ENCODE data around the gene PLXNA4. TPM values are rescaled to one million over a fixed set of nuclear protein-coding genes. Genes with fewer than 3 reads are reported as not detected.

PLXNA4 gene
- total RNA-seq, 1 donor: 2.6 TPM

DNA sequence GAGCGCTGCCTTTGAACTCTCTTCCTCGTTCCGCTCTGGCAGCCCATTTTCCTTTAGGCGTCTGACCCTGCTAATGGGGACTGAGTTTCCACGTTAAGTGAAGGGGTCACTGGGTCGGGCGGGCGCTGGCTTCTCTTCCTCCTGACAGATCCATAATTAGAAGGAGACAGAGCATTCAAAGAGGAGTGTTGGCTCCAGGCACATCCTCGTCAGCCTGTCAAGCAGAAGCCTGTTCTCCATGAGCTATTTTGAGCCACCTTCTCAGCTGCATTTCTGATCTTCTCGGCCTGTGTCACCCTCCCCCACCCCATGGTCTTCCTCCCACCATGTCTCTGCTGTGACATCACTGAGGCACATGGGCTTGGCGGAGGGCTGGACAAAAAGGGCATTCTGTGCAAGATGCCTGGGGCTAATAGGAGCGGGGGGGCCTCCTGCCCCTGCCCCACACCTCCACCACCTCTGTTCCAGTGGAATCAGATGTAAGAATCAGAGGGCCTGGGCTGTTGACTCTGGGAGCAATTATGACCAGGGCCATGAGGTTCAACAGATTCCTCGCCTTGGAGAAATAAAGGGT, 248.1 kb downstream of the PLXNA4 start:
- Histone ChIP-seq H3K27me3 (ENCODE audit: insufficient read depth, low read length) (no peaks in the 10 kb centered on the region), H3K9me3 (ENCODE audit: low read depth, low read length) (no peaks in the 10 kb centered on the region), H3K4me3 (ENCODE audit: low read length) (no peak overlapping the region), H3K4me1 (ENCODE audit: insufficient read depth, low read length) (no peaks in the 10 kb centered on the region)

DNA sequence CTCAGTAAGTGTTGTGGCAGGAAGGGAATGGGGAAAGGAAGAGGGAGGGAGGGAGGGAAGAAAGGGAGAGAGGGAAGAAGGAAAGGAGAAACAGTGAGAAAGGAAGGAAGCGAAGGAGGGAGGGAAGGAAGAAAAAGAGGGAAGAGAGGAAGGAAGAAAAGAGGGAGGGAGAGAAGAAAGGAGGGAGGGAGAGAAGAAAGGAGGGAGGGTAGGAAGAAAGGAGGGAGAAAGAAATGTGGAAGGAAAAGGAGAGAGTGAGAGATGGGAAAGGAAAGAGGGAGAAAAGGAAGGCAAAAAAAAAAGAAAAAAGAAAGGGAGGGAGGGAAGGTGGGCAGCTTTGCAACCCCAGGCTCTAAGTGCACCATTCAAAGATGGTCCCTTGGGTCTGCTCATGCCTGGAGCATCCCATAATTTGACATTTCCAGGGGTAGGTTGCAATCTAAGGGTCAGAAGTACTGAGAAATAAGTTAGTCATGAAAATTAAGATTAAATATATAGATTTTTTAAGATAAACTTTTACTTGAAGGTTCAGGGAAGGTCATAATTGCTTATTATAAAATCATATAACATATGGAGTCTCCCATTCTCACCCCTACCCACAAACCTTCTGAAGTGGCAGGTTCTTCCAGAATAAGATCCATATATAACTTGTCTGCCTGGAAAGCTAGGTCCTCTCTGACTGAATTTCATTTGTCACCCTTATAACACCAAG, 249.2 kb downstream of the PLXNA4 start:
- Histone ChIP-seq H3K27me3 (ENCODE audit: insufficient read depth, low read length) (no peaks in the 10 kb centered on the region), H3K4me3 (ENCODE audit: low read length) (no peak overlapping the region), H3K4me1 (ENCODE audit: insufficient read depth, low read length) (no peaks in the 10 kb centered on the region), H3K9me3 (ENCODE audit: low read depth, low read length) (no peaks in the 10 kb centered on the region)

DNA sequence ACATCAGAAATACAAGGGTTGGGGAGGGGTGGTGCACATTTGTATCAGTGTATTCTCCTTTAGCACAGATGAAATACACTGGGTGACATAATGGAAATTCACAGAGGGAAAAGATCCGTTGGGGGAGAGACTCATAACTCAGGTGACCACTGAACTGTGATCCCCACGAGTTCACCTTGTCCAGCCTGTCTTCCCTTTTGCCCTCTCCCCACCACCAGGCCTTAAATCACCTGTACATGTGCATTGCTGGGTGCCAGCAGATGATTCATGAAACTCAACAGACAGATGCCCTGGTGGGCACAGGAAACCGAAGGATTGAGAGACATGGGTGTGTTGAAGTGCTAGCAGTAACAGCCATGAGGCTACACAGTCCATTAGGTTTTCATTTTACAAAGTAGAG, 253.3 kb downstream of the PLXNA4 start:
- Histone ChIP-seq H3K9me3 (ENCODE audit: low read depth, low read length) (no peaks in the 10 kb centered on the region), H3K4me3 (ENCODE audit: low read length) (no peak overlapping the region), H3K27me3 (ENCODE audit: insufficient read depth, low read length) (peaks cover 7% of the 10 kb centered on the region), H3K4me1 (ENCODE audit: insufficient read depth, low read length) (peaks cover 8% of the 10 kb centered on the region)

DNA sequence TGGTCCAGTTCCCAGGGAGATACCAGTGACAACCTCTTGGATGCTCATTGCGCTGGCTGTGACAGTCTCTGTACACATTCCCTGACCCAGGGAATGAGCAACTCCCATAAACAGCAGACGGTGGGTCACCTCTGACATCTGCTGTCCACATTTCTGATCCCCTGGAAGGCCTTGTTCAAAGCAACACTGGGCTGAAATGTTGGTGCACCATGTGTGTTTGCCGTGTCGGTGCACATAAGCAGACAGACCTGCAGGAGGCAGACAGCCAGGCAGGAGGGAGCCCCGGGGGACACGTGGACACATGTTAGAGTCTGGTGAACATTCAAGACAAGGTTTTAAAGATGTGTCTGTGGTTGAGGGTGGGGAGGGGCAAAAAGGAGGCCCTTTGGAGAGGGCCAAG, 254.9 kb downstream of the PLXNA4 start:
- peaks cover 8% of the 10 kb centered on the region for H3K4me1 ChIP-seq (ENCODE audit: insufficient read depth, low read length)
- H3K4me3 ChIP-seq (ENCODE audit: low read length): no peak overlapping the region
- no peaks in the 10 kb centered on the region for H3K9me3 ChIP-seq (ENCODE audit: low read depth, low read length)
- H3K27me3 ChIP-seq (ENCODE audit: insufficient read depth, low read length): peaks cover 7% of the 10 kb centered on the region

DNA sequence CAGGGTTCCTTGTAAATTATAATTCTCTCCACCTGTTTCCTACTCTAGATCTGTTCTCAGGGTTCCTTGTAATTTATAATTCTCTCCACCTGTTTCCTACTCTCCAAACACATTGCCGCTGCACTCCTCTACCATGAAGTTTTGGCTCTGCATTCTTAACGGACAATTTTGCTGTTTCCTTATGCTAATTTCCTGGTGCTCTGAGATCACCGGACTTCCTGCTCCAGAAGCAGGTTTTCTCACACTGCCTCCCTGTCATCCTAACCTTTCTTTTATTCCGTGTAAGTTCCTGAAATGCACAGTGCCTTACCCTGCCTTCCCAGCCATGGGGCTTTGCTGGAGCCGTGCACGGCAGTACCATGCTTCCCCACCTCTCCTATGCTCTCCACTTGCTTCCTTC, 256.8 kb downstream of the PLXNA4 start:
- no peak overlapping the region for H3K4me3 ChIP-seq (ENCODE audit: low read length)
- H3K9me3 ChIP-seq (ENCODE audit: low read depth, low read length): no peaks in the 10 kb centered on the region
- H3K27me3 ChIP-seq (ENCODE audit: insufficient read depth, low read length): peaks cover 7% of the 10 kb centered on the region
- peaks cover 8% of the 10 kb centered on the region for H3K4me1 ChIP-seq (ENCODE audit: insufficient read depth, low read length)

DNA sequence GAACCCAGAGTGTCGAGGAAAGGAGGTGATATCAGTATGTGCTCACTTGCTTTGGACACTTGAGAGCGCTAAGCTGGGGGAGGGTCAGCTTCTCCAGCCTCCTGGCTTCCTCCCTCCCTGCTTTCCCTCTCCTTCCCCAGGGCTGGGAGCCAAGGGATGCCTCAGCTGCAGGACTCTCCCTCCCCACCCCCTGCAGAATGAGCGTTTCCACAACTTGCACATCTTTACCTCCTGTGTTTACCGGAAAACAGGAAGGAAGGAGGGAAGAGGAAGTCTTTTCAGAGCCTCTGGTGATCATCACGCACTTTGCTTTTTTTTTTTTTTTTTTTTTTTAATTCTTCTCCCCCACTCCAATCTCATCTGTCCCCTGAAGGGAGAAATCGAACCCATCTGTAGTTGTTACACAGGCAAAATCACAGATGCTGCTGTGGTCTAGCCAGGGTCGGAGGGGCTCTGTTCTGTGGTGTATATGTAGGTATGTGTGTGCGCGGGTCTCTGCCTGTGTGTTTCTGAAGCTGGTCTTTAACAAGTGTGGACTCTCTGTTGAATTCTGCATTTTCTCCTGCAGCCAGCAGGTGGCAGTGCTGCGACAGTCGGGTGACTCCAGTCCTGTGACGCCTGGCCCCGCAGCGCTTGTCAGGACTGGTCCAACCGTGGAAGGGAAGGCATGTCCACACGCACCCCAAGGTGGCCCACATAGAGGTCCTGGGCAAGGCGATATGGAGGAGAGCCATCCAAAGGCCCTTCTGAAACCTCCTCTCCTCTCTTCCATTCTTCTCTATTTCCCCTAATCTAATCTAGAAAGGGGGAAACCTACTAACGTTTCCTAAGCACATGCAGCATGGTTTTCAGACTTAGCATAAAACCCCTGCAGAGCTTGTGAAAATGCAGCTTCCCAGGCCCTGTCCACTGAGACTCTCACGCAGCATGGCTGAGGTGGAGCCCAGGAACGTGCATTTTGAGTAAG, 257.6 kb downstream of the PLXNA4 start:
- Histone ChIP-seq H3K27me3 (ENCODE audit: insufficient read depth, low read length) (peaks cover 7% of the 10 kb centered on the region), H3K9me3 (ENCODE audit: low read depth, low read length) (no peaks in the 10 kb centered on the region), H3K4me1 (ENCODE audit: insufficient read depth, low read length) (peaks cover 8% of the 10 kb centered on the region), H3K4me3 (ENCODE audit: low read length) (no peak overlapping the region)

DNA sequence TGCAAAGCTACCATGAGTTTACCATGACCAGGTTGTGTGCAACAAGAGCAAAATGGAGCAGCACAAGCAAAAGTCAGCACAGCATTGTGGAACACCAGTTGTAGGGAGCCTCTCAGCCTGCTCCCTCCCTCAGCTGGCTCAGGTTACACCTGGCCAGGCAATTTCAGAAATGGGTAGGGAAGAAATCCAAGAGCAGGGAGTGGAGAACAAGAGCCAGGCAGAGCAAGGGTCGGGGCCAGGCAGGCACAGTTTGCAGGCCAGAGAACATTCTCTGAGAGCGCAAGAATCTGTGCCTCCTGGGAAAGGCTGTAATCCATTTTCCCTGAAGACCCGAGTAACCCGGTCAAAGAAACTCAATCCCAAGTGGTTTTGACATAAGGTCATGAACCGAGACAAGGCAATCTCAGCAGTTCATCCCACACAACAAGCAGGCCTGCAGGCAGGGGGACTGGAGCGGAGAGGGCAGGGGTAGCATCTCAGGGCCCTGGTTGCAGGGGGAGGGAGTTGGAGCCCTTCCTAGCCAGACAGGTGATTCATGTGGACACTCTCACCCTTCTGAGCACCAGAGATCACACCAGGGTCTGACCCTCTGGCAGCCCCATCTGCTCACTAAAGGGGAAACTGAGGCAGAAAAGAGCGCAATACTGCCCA, 258.4 kb downstream of the PLXNA4 start:
- Histone ChIP-seq H3K27me3 (ENCODE audit: insufficient read depth, low read length) (peaks cover 7% of the 10 kb centered on the region), H3K4me3 (ENCODE audit: low read length) (no peak overlapping the region), H3K9me3 (ENCODE audit: low read depth, low read length) (no peaks in the 10 kb centered on the region), H3K4me1 (ENCODE audit: insufficient read depth, low read length) (peaks cover 8% of the 10 kb centered on the region)

DNA sequence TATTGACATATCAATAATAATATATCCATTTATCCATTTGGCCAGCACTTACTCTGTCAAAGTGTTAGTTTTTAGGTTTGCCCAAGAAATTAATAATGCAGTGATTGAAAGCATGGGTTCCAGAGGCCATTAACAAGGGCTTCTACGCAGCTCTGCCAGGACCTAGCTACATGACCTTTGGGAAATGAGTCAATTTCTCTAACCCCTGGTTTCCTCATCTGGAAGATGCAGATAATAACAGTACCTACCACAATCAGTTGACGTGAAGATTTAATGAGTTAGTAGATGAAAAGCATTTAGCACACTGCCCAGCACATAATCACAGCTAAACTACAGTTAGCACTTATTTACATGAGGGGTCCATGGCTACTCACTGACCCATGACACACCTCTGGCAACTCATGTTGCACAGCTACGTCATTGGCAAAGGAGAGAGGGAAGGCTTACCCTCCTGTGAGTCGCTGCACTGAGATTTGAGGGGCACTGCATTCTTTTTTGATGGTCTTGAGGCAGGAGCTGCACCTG, 263.7 kb downstream of the PLXNA4 start:
- Histone ChIP-seq H3K4me1 (ENCODE audit: insufficient read depth, low read length) (no peaks in the 10 kb centered on the region), H3K9me3 (ENCODE audit: low read depth, low read length) (no peaks in the 10 kb centered on the region), H3K27me3 (ENCODE audit: insufficient read depth, low read length) (no peaks in the 10 kb centered on the region), H3K4me3 (ENCODE audit: low read length) (no peak overlapping the region)

DNA sequence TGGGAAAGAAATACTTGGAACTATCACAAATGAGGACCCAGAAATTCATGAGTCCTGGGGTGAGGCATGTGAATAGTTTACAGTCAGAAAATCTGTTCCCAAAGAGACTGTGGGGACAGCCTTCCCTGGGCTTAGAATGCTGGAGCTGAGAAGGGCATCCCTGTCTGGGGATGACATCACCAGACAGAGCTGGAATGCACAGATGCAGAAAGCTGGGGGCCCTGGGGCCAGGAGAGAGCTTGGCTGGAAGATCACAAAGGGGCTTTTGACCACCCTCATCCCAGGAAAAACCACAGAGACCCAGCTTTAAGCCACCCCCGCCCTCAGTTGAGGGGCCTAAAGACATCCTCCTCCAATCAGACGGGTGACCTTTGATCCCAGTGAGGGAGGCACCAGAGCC, 264.5 kb downstream of the PLXNA4 start:
- no peaks in the 10 kb centered on the region for H3K4me1 ChIP-seq (ENCODE audit: insufficient read depth, low read length)
- H3K4me3 ChIP-seq (ENCODE audit: low read length): no peak overlapping the region
- H3K9me3 ChIP-seq (ENCODE audit: low read depth, low read length): no peaks in the 10 kb centered on the region
- no peaks in the 10 kb centered on the region for H3K27me3 ChIP-seq (ENCODE audit: insufficient read depth, low read length)

DNA sequence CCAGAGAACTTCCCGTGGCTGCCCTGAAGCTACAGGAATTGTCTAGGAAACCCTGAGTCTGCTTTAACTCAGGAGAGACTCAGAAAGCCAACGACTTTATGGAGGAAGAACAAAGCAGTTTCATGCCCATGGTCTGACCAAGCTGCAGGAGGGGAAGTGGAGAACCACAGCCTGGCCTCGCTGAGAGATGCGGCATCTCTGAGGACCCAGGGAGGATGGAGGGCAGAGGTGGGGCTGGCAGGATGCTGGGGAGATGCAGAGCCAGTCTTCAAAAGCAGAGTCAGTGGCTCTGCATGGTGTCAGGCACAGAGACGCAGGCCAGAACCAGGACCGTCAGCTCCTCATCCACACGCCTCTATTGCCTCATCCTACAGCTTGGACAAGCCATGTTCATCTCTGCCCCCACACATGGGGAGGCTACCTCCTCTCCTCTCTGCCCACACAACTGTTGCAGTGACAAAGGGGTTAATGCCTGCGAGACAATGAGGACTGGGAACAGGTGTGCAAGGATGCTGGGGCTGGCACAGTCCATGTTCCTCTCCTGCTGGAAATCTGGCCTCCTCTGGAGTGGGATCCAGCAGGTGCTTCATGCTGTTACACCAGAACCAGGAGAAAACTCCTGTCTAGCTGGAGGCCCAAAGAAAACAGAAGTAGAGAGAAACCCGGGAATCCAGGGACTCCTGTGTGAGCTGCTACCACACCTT, 267.0 kb downstream of the PLXNA4 start:
- Histone ChIP-seq H3K9me3 (ENCODE audit: low read depth, low read length) (no peaks in the 10 kb centered on the region), H3K4me1 (ENCODE audit: insufficient read depth, low read length) (no peaks in the 10 kb centered on the region)

DNA sequence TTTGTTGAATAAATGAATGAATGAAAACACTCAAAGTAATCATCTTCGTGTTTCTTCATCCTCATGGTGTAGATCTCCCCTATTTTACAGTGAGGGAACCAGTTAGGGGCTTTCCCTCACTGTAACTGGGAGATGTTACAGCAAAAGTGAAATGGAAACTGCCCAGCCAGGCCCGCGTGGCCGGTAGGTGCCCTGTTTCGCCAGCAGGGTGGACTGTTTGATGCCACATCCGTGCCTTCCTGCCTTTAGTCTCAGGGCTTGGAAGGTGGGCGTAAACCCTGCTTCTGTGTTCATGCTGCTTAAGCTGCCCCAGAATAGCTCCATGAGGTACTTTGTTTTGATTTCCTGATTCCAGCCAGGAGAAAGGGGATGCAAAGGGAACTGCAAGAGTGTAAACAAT, 268.8 kb downstream of the PLXNA4 start:
- Histone ChIP-seq H3K4me3 (ENCODE audit: low read length) (no peak overlapping the region), H3K27me3 (ENCODE audit: insufficient read depth, low read length) (no peaks in the 10 kb centered on the region), H3K9me3 (ENCODE audit: low read depth, low read length) (no peaks in the 10 kb centered on the region), H3K4me1 (ENCODE audit: insufficient read depth, low read length) (no peaks in the 10 kb centered on the region)

More for the DNA sequence above, 267.0 kb downstream of the PLXNA4 start:
- no peaks in the 10 kb centered on the region for H3K27me3 ChIP-seq (ENCODE audit: insufficient read depth, low read length)
- no peak overlapping the region for H3K4me3 ChIP-seq (ENCODE audit: low read length)

DNA sequence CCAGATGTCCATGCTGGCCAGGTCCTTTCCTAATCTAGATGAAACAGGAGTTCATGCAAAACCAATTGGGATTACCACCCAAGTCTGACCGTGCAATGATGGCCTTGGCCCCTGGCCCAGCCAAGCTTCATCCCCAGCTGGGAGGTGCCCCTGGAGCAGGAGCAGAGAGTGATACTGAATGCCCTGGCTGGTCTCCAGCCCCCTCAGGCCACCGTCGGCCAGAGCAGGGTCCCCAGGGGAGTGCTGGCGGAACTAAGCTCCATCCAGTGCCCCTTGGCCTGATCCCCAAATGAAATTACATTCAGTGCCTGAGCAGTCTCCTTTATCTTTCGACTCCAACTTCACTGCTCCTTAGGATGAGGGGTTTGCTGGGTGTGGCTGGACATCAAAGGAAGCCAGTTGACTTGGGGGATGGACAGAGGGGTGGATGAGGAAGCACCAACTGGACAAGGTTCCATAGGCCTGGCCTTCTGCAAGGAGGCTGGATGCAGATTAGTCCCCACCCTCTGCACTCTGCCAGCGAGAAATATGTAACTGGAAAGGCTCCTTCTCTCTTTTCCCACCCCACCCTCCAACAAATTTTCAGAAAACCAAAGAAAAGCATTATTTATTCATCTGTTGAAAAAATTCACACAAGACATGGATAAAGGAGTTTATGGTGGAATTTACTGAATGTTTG, 275.5 kb downstream of the PLXNA4 start:
- Histone ChIP-seq H3K27me3 (ENCODE audit: insufficient read depth, low read length) (no peaks in the 10 kb centered on the region), H3K4me1 (ENCODE audit: insufficient read depth, low read length) (no peaks in the 10 kb centered on the region), H3K9me3 (ENCODE audit: low read depth, low read length) (no peaks in the 10 kb centered on the region), H3K4me3 (ENCODE audit: low read length) (no peak overlapping the region)

DNA sequence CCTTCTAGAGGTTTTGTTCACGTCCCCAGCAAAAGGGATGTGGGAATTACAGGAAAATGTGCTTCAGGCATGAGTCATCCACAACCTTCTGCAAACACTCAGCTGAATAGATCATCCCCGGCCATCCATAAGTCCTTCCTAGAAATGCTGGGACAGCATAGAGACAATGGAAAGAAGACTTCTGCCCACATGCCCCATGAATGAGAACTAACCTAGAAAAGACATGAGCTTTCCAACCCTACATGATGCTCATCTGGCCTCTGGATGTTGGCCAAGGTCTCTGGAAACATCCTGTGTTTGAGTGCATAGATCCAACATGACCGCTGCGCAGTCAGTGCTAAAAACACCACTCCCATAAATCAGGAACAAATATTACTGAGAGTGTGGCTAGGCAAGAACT, 277.5 kb downstream of the PLXNA4 start:
- no peak overlapping the region for H3K4me3 ChIP-seq (ENCODE audit: low read length)
- H3K9me3 ChIP-seq (ENCODE audit: low read depth, low read length): no peaks in the 10 kb centered on the region
- no peaks in the 10 kb centered on the region for H3K4me1 ChIP-seq (ENCODE audit: insufficient read depth, low read length)
- no peaks in the 10 kb centered on the region for H3K27me3 ChIP-seq (ENCODE audit: insufficient read depth, low read length)

DNA sequence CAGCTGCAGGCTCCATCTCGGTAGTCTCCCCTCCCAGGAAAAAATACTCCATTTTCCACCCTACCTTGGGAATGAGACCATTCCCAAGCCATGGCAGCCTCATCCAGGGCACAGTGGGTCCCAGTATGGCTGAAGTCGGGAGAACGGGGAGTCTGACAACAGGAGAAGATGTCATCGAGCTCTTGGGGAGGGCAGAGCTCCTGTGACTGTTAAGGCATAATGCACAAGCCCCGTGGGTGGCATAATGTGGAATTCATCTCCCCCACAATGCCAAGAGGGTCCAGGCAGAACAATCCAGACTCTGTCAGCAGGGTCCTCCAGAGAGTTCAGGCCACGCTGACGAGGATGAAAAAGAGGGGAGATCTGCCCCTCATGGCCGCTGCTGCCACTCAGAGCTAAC, 279.4 kb downstream of the PLXNA4 start:
- H3K4me3 ChIP-seq (ENCODE audit: low read length): no peak overlapping the region
- H3K4me1 ChIP-seq (ENCODE audit: insufficient read depth, low read length): no peaks in the 10 kb centered on the region
- H3K27me3 ChIP-seq (ENCODE audit: insufficient read depth, low read length): no peaks in the 10 kb centered on the region
- H3K9me3 ChIP-seq (ENCODE audit: low read depth, low read length): no peaks in the 10 kb centered on the region
